ENCODE data around the gene GALNT13.

DNA sequence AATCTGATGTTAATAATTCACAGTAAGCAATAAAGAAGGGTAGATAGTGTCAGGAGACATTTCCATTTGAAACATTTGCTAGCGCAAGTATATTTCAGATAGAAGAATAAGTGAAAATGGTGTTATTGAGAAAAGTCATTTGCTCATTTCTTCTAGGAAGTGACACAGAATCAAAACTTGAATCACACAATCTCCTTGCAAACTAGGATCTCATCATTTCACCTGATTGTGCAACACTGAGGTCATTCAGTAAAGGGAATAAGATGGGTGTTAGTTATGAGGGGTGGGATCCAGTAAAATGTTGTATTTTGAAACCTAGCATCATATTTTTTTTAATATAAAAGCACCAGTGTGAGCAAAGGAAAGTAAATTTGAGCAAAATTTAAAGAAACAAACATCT lies 618.8 kb downstream of the GALNT13 start:
- TF ChIP-seq, protein P1, sequence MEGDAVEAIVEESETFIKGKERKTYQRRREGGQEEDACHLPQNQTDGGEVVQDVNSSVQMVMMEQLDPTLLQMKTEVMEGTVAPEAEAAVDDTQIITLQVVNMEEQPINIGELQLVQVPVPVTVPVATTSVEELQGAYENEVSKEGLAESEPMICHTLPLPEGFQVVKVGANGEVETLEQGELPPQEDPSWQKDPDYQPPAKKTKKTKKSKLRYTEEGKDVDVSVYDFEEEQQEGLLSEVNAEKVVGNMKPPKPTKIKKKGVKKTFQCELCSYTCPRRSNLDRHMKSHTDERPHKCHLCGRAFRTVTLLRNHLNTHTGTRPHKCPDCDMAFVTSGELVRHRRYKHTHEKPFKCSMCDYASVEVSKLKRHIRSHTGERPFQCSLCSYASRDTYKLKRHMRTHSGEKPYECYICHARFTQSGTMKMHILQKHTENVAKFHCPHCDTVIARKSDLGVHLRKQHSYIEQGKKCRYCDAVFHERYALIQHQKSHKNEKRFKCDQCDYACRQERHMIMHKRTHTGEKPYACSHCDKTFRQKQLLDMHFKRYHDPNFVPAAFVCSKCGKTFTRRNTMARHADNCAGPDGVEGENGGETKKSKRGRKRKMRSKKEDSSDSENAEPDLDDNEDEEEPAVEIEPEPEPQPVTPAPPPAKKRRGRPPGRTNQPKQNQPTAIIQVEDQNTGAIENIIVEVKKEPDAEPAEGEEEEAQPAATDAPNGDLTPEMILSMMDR (IDR thresholded peaks at IDR 0.05) = no peak
- no peak for TF ChIP-seq EZH2 (IDR thresholded peaks at IDR 0.05; ENCODE audit: borderline replicate concordance, insufficient read depth, low read depth, low read length, poor library complexity, severe bottlenecking)
